Neuronal stem cell (in vitro differentiated cells): ENCODE measurements around the gene ACTL7A.

Experiments
- DNase-seq: peaks from one replicate; pipeline ENCODE4 v3.0.0-alpha.2; 2013; ENCODE audit warnings: low spot score
- H2AFZ ChIP-seq: one replicate; pipeline ENCODE4 v1.6.1; 2013; ENCODE audit warnings: mild to moderate bottlenecking, low read length, inconsistent platforms
- H2AK5ac ChIP-seq: 2 replicates; pipeline ENCODE4 v1.6.1; 2013; ENCODE audit warnings: low read depth, mild to moderate bottlenecking, inconsistent platforms, low read length, moderate library complexity, mixed read lengths
- H2BK120ac ChIP-seq: 2 replicates; pipeline ENCODE4 v1.6.1; 2013; ENCODE audit warnings: low read depth, mild to moderate bottlenecking, inconsistent platforms, low read length, moderate library complexity, mixed read lengths
- H2BK12ac ChIP-seq: one replicate; pipeline ENCODE4 v1.6.1; 2013; ENCODE audit warnings: low read length, inconsistent platforms
- H2BK15ac ChIP-seq: 2 replicates; pipeline ENCODE4 v1.6.1; 2013; ENCODE audit warnings: mild to moderate bottlenecking, low read length, inconsistent platforms, mixed read lengths
- H2BK5ac ChIP-seq: one replicate; pipeline ENCODE4 v1.6.1; 2013; ENCODE audit warnings: inconsistent platforms, mild to moderate bottlenecking, low read length, moderate library complexity
- H3K14ac ChIP-seq: one replicate; pipeline ENCODE4 v1.6.1; 2013; ENCODE audit warnings: low read length, inconsistent platforms
- H3K18ac ChIP-seq: 2 replicates; pipeline ENCODE4 v1.6.1; 2013; ENCODE audit warnings: low read length, inconsistent platforms
- H3K23ac ChIP-seq: 2 replicates; pipeline ENCODE4 v1.6.1; 2013; ENCODE audit warnings: low read depth, mild to moderate bottlenecking, mixed read lengths, low read length, inconsistent platforms; ENCODE audit not compliant: poor library complexity
- H3K27ac ChIP-seq: replicated peaks from 3 replicates; pipeline ENCODE4 v1.5.1; 2013; ENCODE audit warnings: low read length, inconsistent platforms
- H3K27me3 ChIP-seq, 3 experiments: 2 replicates each; pipeline ENCODE4 v1.6.1; 2013; ENCODE audit warnings: low read length in 3 of 3, mild to moderate bottlenecking in 2 of 3, inconsistent platforms in 1 of 3, low read depth in 1 of 3, mixed read lengths in 1 of 3, moderate library complexity in 1 of 3; ENCODE audit not compliant: control insufficient read depth in 3 of 3, insufficient read depth in 3 of 3
- H3K36me3 ChIP-seq, 2 donors: replicated peaks in 1 of 2; 2 replicates each; pipeline ENCODE4 v1.6.1; 2013; ENCODE audit warnings: low read length in 2 of 2; ENCODE audit not compliant: control insufficient read depth in 2 of 2, insufficient read depth in 2 of 2
- H3K4ac ChIP-seq: 2 replicates; pipeline ENCODE4 v1.6.1; 2013; ENCODE audit warnings: inconsistent platforms, mild to moderate bottlenecking, low read length, moderate library complexity
- H3K4me1 ChIP-seq, 2 donors: 1 replicate in 1 of 2; 2 replicates in 1 of 2; pipeline ENCODE4 v1.6.1; 2013; ENCODE audit warnings: low read length in 2 of 2, low read depth in 1 of 2; ENCODE audit not compliant: control insufficient read depth in 2 of 2, insufficient read depth in 1 of 2
- H3K4me2 ChIP-seq: one replicate; pipeline ENCODE4 v1.6.1; 2013; ENCODE audit warnings: mild to moderate bottlenecking, low read length, inconsistent platforms; ENCODE audit not compliant: insufficient read depth, poor library complexity, severe bottlenecking
- H3K4me3 ChIP-seq, 2 donors: 2 replicates each; pipeline ENCODE4 v1.5.1; 2013; ENCODE audit warnings: low read length in 2 of 2, mild to moderate bottlenecking in 2 of 2, inconsistent platforms in 1 of 2, moderate library complexity in 1 of 2
- H3K79me1 ChIP-seq: one replicate; pipeline ENCODE4 v1.6.1; 2013; ENCODE audit warnings: low read depth, mild to moderate bottlenecking, inconsistent platforms, low read length, moderate library complexity
- H3K9ac ChIP-seq: one replicate; pipeline ENCODE4 v1.6.1; 2013; ENCODE audit warnings: mild to moderate bottlenecking, low read depth, low read length, inconsistent platforms; ENCODE audit not compliant: poor library complexity
- H3K9me3 ChIP-seq, 2 donors: replicated peaks in 1 of 2; 2 replicates each; pipeline versions ENCODE3 to v1.6.1; 2013; ENCODE audit warnings: low read length in 2 of 2, mild to moderate bottlenecking in 2 of 2, inconsistent platforms in 1 of 2, low read depth in 1 of 2, mixed read lengths in 1 of 2, moderate library complexity in 1 of 2; ENCODE audit not compliant: control insufficient read depth in 2 of 2, insufficient read depth in 1 of 2
- H4K8ac ChIP-seq: one replicate; pipeline ENCODE4 v1.6.1; 2013; ENCODE audit warnings: low read depth, mild to moderate bottlenecking, inconsistent platforms, low read length, moderate library complexity
- H4K91ac ChIP-seq: one replicate; pipeline ENCODE4 v1.6.1; 2013; ENCODE audit warnings: low read length, low read depth, mild to moderate bottlenecking, inconsistent platforms; ENCODE audit not compliant: poor library complexity
- WGBS, 2 donors: extraction: QIAGEN DNeasy Blood & Tissue Kit; methylation state at CpG; one replicate each; pipeline ENCODE4 v1.1.7; 2013; ENCODE audit warnings: missing lambda C conversion rate in 2 of 2, mixed read lengths in 1 of 2; ENCODE audit not compliant: insufficient read length in 2 of 2, insufficient replicate concordance in 1 of 2; ENCODE audit errors: extremely low coverage in 2 of 2; 5-methylcytosine and 5-hydroxymethylcytosine counted together

The ACTL7A gene

DNA sequence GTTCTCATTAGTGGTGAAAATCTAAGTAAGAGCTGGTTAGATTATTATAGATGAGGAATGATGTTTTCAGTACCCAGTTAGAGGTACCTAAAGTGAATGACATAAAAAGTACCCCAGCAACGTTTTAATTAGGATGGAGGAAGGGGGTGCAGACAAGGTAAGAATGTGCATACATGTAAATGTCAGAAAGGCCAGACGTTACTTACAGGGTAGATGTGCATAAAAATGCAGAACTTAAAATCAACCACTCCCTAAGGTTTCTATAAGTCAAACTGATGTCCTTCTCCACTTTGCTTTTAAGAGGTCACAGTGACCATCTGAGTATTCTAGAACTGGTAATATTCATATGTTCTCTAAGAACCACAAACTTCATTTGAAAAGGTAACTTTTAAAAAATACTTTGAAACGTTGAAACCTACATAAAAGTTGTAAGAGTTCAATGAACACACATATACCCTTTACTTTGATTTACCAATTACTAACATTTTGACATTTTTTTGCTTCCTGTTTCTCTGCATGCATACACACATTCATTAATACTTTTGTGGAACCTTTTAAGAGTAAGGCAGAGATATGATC, 18.8 kb downstream of the ACTL7A start:
- Histone ChIP-seq H2BK5ac (no peak overlapping the region), H3K4me3 (no peak overlapping the region), H2BK120ac (no peak overlapping the region), H3K4me2 (no peak overlapping the region), H3K36me3 (peaks cover 26 to 88% of the 10 kb centered on the region in 2 donors), H3K23ac (no peak overlapping the region), H3K27ac (no peak overlapping the region), H3K14ac (no peak overlapping the region), H2BK12ac (no peak overlapping the region), H3K27me3 (no peaks in the 10 kb centered on the region), H3K79me1 (no peaks in the 10 kb centered on the region), H4K91ac (no peak overlapping the region), H2AK5ac (no peak overlapping the region), H2BK15ac (no peak overlapping the region), H2AFZ (no peak overlapping the region), H3K18ac (no peak overlapping the region), H4K8ac (no peak overlapping the region), H3K4ac (no peak overlapping the region), H3K9me3 (peaks cover 0 to 9% of the 10 kb centered on the region in 2 donors), H3K9ac (no peak overlapping the region), H3K4me1 (no peaks in the 10 kb centered on the region)
- no peak for DNase-seq
- WGBS, 2 donors = no CpG with 5 or more reads among the region's 3 CpGs

DNA sequence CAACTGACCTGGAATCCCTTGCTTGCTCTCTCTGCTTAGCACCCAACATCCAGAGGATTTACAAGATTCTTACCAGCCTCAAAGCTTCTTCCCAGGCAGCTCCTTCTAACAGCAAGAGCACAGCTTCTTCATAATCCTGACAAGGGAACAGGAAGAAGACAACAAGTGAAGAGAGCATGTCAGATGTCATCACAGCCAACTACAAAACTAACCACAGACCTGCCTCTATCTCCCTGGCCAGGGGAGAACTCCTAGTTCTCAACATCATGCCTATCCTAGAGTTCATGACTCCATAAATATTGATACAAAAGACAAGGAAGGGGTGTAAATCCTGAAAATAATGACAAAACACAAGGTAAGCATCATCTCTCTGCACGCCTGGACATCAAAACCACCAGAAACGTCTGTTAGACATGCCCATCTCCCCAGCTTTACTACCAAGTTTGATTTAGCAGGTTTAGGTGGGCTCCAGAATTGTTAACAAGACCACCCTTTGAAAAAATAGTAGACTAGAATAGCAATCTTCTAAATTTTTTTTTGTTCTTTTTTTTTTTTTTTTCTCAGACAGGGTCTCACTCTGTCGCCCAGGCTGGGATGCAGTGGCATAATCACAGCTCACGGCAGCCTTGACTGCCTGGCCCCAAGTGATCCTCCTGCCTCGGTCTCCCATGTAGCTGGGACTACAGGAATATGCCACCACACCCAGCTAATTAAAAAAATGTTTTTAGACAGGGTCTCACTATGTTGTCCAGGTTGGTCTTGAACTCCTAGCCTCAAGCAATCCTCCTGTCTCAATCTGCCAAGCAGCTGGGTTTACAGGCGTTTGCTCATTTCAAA, 20.2 kb downstream of the ACTL7A start:
- Histone ChIP-seq H3K27ac (no peak overlapping the region), H3K4ac (no peak overlapping the region), H3K18ac (no peak overlapping the region), H2BK5ac (no peak overlapping the region), H4K8ac (no peak overlapping the region), H2AK5ac (no peak overlapping the region), H3K9ac (no peak overlapping the region), H3K14ac (no peak overlapping the region), H3K79me1 (no peaks in the 10 kb centered on the region), H4K91ac (no peak overlapping the region), H2BK12ac (no peak overlapping the region), H3K36me3 (peaks cover 23 to 87% of the 10 kb centered on the region in 2 donors), H3K23ac (no peak overlapping the region), H3K9me3 (peaks cover 0 to 9% of the 10 kb centered on the region in 2 donors), H3K4me3 (no peak overlapping the region), H3K4me2 (no peak overlapping the region), H3K4me1 (no peaks in the 10 kb centered on the region), H3K27me3 (no peaks in the 10 kb centered on the region), H2BK120ac (no peak overlapping the region), H2AFZ (no peak overlapping the region), H2BK15ac (no peak overlapping the region)
- no CpG with 5 or more reads among the region's 6 CpGs for WGBS, 2 donors
- no peak for DNase-seq

- DNase-seq = no peak
- no peak overlapping the region for H2AFZ ChIP-seq
- no peak overlapping the region for H2BK5ac ChIP-seq
- H3K9me3 ChIP-seq = peaks cover 0 to 9% of the 10 kb centered on the region in 2 donors
- no peaks in the 10 kb centered on the region for H3K4me1 ChIP-seq
- no peak overlapping the region for H3K4me2 ChIP-seq
- no peak overlapping the region for H4K91ac ChIP-seq
- no peak overlapping the region for H3K4ac ChIP-seq
- H3K79me1 ChIP-seq = no peaks in the 10 kb centered on the region
- H4K8ac ChIP-seq = no peak overlapping the region
- H3K14ac ChIP-seq = no peak overlapping the region
- no peak overlapping the region for H3K18ac ChIP-seq
- H3K27me3 ChIP-seq = no peaks in the 10 kb centered on the region
- H3K9ac ChIP-seq = no peak overlapping the region
- no peak overlapping the region for H2AK5ac ChIP-seq
- no peak overlapping the region for H3K27ac ChIP-seq
- H3K4me3 ChIP-seq = no peak overlapping the region
- H2BK120ac ChIP-seq = no peak overlapping the region
- no CpG with 5 or more reads among the region's 3 CpGs for WGBS, 2 donors
- no peak overlapping the region for H2BK15ac ChIP-seq
- no peak overlapping the region for H2BK12ac ChIP-seq
- peaks cover 24 to 87% of the 10 kb centered on the region in 2 donors for H3K36me3 ChIP-seq
- H3K23ac ChIP-seq = no peak overlapping the region
These were observed 21.0 kb downstream of the ACTL7A start for GRCh38 chr9:108883085-108883484.

DNA sequence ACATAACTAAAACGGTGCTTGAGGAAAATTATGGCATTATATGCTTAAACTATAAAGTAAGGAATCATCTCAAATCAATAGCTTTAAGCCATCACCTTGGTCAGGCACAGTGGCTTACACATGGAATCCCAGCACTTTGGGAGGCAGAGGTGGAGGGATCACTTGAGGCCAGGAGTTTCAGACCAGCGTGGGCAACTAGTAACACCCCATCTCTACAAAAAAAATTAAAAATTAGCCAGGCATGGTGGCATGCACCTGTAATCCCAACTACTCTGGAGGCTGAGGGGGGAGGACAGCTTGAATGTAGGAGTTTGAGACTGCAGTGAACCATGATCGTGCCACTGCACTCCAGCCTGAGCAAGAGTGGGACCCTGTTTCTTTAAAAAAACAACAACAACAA, 22.6 kb downstream of the ACTL7A start:
- no peak for DNase-seq

More for the DNA sequence above, 22.6 kb downstream of the ACTL7A start:
- H2BK5ac ChIP-seq = no peak overlapping the region
- peaks cover 17 to 87% of the 10 kb centered on the region in 2 donors for H3K36me3 ChIP-seq
- H3K79me1 ChIP-seq = no peaks in the 10 kb centered on the region
- H2AK5ac ChIP-seq = no peak overlapping the region
- no peak overlapping the region for H3K27ac ChIP-seq
- peaks cover 0 to 9% of the 10 kb centered on the region in 2 donors for H3K9me3 ChIP-seq
- no peak overlapping the region for H2BK120ac ChIP-seq
- H3K4me3 ChIP-seq = no peak overlapping the region
- no peak overlapping the region for H2BK12ac ChIP-seq
- H3K18ac ChIP-seq = no peak overlapping the region
- H4K8ac ChIP-seq = no peak overlapping the region
- H2BK15ac ChIP-seq = no peak overlapping the region
- no peak overlapping the region for H3K9ac ChIP-seq
- H3K23ac ChIP-seq = no peak overlapping the region
- H3K4ac ChIP-seq = no peak overlapping the region
- H3K4me1 ChIP-seq = no peaks in the 10 kb centered on the region
- no peaks in the 10 kb centered on the region for H3K27me3 ChIP-seq
- no peak overlapping the region for H3K14ac ChIP-seq
- no peak overlapping the region for H4K91ac ChIP-seq
- WGBS, 2 donors = no CpG with 5 or more reads among the region's 3 CpGs
- no peak overlapping the region for H3K4me2 ChIP-seq
- no peak overlapping the region for H2AFZ ChIP-seq
